HG02970 (cell line): ENCODE data around the gene CCDC110.

ENCODE experiments used
- ATAC-seq: cut with Tn5 transposase; IDR thresholded peaks from one replicate; pipeline ENCODE4 v1.9.1; 2021; ENCODE audit warnings: mild to moderate bottlenecking, moderate library complexity, moderate number of reproducible peaks; ENCODE audit not compliant: unreplicated experiment, low FRiP score

The CCDC110 gene

GRCh38 chr4:185473247-185473646, 1.7 kb upstream of the CCDC110 start:
- no peak for ATAC-seq

- no peak for ATAC-seq
These were observed 590 bp upstream of the CCDC110 start for GRCh38 chr4:185472103-185472542.

GRCh38 chr4:185470501-185471195, 885 bp downstream of the CCDC110 start:
- peak; percentile 25 for ATAC-seq

- ATAC-seq, result no peak
These were observed 1.9 kb downstream of the CCDC110 start for GRCh38 chr4:185469580-185470154.

- ATAC-seq, result no peak
These were observed 2.5 kb downstream of the CCDC110 start for GRCh38 chr4:185468999-185469398.

GRCh38 chr4:185467991-185468390, 3.5 kb downstream of the CCDC110 start:
- no peak for ATAC-seq

GRCh38 chr4:185467101-185467500, 4.4 kb downstream of the CCDC110 start:
- no peak for ATAC-seq

GRCh38 chr4:185465707-185466106, 5.8 kb downstream of the CCDC110 start:
- no peak for ATAC-seq

GRCh38 chr4:185464887-185465286, 6.6 kb downstream of the CCDC110 start:
- no peak for ATAC-seq

GRCh38 chr4:185464183-185464582, 7.3 kb downstream of the CCDC110 start:
- ATAC-seq, result no peak

GRCh38 chr4:185463541-185463940, 8.0 kb downstream of the CCDC110 start:
- no peak for ATAC-seq

- ATAC-seq, result no peak
These were observed 10.0 kb downstream of the CCDC110 start for GRCh38 chr4:185461565-185461964.

- no peak for ATAC-seq
These were observed 14.4 kb downstream of the CCDC110 start for GRCh38 chr4:185457136-185457535.

GRCh38 chr4:185456131-185456530, 15.4 kb downstream of the CCDC110 start:
- no peak for ATAC-seq

GRCh38 chr4:185445209-185445608, 26.3 kb downstream of the CCDC110 start:
- ATAC-seq, result no peak

GRCh38 chr4:185441479-185441878, 30.1 kb downstream of the CCDC110 start:
- no peak for ATAC-seq

- ATAC-seq, result no peak
These were observed 33.7 kb downstream of the CCDC110 start for GRCh38 chr4:185437809-185438208.

GRCh38 chr4:185435466-185435865, 36.1 kb downstream of the CCDC110 start:
- no peak for ATAC-seq

- no peak for ATAC-seq
These were observed 41.9 kb downstream of the CCDC110 start for GRCh38 chr4:185429660-185430059.

- no peak for ATAC-seq
These were observed 44.4 kb downstream of the CCDC110 start for GRCh38 chr4:185426960-185427688.

GRCh38 chr4:185425647-185426352, 45.7 kb downstream of the CCDC110 start, which contains the start of gene UFSP2:
UFSP2 (minus strand) TSS chr4:185425964; CDS start chr4:185425868, 96 bp downstream.
- ATAC-seq, result peak; percentile 93
